Thoracic aorta (tissue), 2 donors: Measurements from ENCODE around the gene CMTM3. TPM values are rescaled to one million over a fixed set of nuclear protein-coding genes. Genes with fewer than 3 reads are reported as not detected.
"Not testable (repeated sequence)": the region's sequence is repeated elsewhere in the genome, so short reads cannot be mapped to it uniquely, and the experiment has no call there.

Experiments
- ATAC-seq: fragments of 150-250 bp; one replicate; pipeline ENCODE4 v1.8.0; 2017; ENCODE audit warnings: low read depth; ENCODE audit not compliant: insufficient number of reproducible peaks, low FRiP score
- DNase-seq: peaks from one replicate; pipeline ENCODE4 v3.0.0-alpha.2; 2020; ENCODE audit warnings: low spot score
- H3K27ac ChIP-seq, 2 donors: fragments of 200-600 bp; sonication (generic); 1 replicate in 1 of 2; 2 replicates in 1 of 2; pipeline ENCODE4 v1.5.1; 2016; ENCODE audit warnings: mild to moderate bottlenecking in 2 of 2, moderate library complexity in 2 of 2
- H3K27me3 ChIP-seq: fragments of 200-600 bp; sonication (generic); replicated peaks from 2 replicates; pipeline ENCODE4 v1.6.0; 2016; ENCODE audit warnings: mild to moderate bottlenecking; ENCODE audit not compliant: insufficient read depth
- H3K36me3 ChIP-seq: fragments of 200-600 bp; sonication (generic); one replicate; pipeline ENCODE4 v1.5.1; 2016
- H3K4me1 ChIP-seq, 2 donors: fragments of 200-600 bp; sonication (generic); 1 replicate in 1 of 2; 2 replicates in 1 of 2; pipeline versions ENCODE4 v1.5.1 to v1.6.0; 2016; ENCODE audit warnings: low read depth in 2 of 2, mild to moderate bottlenecking in 1 of 2; ENCODE audit not compliant: control insufficient read depth in 1 of 2
- H3K4me3 ChIP-seq: fragments of 200-600 bp; sonication (generic); 2 replicates; pipeline ENCODE4 v1.5.1; 2016; ENCODE audit warnings: mild to moderate bottlenecking
- H3K9me3 ChIP-seq: fragments of 200-600 bp; sonication (generic); 2 replicates; pipeline ENCODE4 v1.5.1; 2016
- total RNA-seq, 2 donors: library from RNA; depleted of rRNA; stranded (reverse); fragments of >200 nt; gene quantifications; one replicate each; pipeline versions ENCODE4 v1.1.0 to v1.2.3, GENCODE V29; 2016
- TF ChIP-seq, protein P1 (sequence below): fragments of 200-600 bp; sonication (generic); IDR thresholded peaks from one replicate; pipeline ENCODE4 v1.5.1; 2019; ENCODE audit warnings: antibody characterized with exemption

The CMTM3 gene
- total RNA-seq, 2 donors from 2014 or later: 16.6 to 20.7 TPM

DNA sequence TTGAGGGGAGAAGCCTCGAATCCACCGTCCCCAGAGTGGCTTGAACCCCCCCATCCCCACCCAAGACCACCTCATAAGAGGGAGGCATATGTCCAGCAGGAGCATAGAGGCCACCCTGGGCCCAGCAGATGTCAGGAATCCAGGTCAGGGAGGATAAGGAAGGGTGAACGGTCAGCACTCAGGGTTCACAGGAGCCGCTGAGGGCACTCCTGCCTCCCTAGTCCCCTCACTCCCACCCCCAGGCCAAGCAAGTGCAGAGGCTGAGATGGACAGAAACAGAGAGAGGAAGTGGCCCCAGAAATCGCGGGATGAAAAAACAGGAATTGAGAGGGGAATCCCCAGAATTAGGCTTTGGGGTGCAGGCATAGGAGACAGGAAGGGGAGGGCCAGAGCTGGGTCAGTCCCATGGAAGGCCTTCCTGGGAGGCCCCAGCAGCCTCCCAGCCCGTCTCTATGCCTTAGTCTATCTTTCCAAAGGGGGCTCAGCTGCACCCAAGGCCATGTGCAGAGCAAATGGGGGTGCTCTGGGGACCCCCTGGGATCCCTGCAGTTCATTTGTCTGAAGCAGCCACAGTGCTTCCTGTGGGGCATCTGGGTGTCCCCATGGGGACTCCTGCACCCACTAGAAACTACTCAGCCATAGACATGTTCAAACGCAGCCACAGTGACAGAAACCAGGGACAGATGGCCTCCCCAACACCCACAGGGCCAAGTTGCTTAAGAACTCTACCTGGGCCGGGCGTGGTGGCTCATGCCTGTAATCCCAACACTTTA, 1.7 kb downstream of the CMTM3 start:
- Histone ChIP-seq H3K9me3 (no peaks in the 10 kb centered on the region), H3K36me3 (peaks cover 12% of the 10 kb centered on the region), H3K27ac (peak overlapping the region; percentile 80 to 83), H3K27me3 (no peaks in the 10 kb centered on the region), H3K4me1 (peaks cover 9 to 25% of the 10 kb centered on the region in 2 donors), H3K4me3 (peak overlapping the region; percentile 90)
- TF ChIP-seq, protein P1, sequence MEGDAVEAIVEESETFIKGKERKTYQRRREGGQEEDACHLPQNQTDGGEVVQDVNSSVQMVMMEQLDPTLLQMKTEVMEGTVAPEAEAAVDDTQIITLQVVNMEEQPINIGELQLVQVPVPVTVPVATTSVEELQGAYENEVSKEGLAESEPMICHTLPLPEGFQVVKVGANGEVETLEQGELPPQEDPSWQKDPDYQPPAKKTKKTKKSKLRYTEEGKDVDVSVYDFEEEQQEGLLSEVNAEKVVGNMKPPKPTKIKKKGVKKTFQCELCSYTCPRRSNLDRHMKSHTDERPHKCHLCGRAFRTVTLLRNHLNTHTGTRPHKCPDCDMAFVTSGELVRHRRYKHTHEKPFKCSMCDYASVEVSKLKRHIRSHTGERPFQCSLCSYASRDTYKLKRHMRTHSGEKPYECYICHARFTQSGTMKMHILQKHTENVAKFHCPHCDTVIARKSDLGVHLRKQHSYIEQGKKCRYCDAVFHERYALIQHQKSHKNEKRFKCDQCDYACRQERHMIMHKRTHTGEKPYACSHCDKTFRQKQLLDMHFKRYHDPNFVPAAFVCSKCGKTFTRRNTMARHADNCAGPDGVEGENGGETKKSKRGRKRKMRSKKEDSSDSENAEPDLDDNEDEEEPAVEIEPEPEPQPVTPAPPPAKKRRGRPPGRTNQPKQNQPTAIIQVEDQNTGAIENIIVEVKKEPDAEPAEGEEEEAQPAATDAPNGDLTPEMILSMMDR: no peak
- ATAC-seq (no peak), DNase-seq (no peak)

DNA sequence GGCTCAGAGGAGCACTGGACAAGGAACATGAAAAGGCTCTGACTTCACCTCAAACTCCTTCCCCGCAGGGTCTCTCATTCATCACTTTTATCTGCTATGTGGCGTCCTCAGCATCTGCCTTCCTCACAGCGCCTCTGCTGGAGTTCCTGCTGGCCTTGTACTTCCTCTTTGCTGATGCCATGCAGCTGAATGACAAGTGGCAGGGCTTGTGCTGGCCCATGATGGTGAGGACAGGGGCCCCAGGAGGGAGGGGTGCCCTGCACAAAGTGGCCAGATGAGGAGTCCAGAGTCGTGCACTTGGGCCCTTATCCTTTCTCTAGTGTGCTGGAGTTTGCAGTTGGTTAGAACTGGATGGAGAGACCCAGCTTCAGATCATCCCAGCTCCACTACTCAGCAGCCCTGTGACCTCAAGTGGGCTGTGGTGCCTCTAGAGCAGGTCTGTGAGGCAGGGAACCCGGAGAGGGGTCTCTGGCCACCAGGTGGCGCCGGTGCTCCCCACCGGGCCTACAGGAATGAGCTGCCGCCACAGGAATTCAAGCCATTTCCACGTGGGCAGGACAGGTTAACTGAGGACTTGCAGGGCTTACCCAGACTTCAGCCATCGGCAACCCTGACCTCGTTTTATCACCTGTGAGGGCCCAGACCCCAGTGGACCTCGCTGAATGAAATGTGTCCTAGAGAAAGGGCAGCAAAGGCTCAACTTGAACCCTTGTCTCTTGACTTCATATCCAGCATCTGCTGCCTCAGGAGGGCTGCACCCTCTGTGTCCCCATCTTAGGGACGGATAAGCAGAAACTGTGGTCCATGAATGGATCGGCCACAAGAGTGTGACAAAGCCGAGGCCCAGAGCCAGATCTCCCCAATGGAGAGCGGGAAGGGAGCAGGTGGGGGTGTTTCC, 4.0 kb downstream of the CMTM3 start:
- DNase-seq (peak; percentile 51), ATAC-seq (peak; percentile 57)
- Histone ChIP-seq H3K4me1 (peaks cover 9 to 25% of the 10 kb centered on the region in 2 donors), H3K27ac (no peak overlapping the region), H3K36me3 (peaks cover 14% of the 10 kb centered on the region), H3K9me3 (no peaks in the 10 kb centered on the region), H3K4me3 (no peak overlapping the region), H3K27me3 (no peaks in the 10 kb centered on the region)
- TF ChIP-seq, protein P1: peak; percentile 91

DNA sequence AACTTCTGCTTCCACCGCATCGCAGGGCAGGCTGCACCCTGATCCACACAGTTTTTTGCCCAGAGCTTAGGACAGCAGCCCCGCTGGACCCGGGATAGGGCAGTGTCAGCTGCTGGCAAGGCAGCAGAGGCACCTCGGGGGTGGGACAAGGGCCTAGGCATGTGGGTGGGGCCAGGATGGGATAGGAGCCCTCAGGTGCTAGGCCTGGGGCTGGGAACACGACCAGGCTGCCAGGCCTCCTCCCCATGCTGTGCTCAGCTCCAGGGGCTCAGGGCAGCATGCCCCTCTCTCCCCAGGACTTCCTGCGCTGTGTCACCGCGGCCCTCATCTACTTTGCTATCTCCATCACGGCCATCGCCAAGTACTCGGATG, 4.6 kb downstream of the CMTM3 start:
- ATAC-seq: no peak
- H3K4me3 ChIP-seq: no peak overlapping the region
- H3K27me3 ChIP-seq: no peaks in the 10 kb centered on the region
- peaks cover 14% of the 10 kb centered on the region for H3K36me3 ChIP-seq
- no peaks in the 10 kb centered on the region for H3K9me3 ChIP-seq
- no peak for DNase-seq
- TF ChIP-seq, protein P1: no peak
- peaks cover 9 to 18% of the 10 kb centered on the region in 2 donors for H3K4me1 ChIP-seq
- no peak overlapping the region for H3K27ac ChIP-seq

DNA sequence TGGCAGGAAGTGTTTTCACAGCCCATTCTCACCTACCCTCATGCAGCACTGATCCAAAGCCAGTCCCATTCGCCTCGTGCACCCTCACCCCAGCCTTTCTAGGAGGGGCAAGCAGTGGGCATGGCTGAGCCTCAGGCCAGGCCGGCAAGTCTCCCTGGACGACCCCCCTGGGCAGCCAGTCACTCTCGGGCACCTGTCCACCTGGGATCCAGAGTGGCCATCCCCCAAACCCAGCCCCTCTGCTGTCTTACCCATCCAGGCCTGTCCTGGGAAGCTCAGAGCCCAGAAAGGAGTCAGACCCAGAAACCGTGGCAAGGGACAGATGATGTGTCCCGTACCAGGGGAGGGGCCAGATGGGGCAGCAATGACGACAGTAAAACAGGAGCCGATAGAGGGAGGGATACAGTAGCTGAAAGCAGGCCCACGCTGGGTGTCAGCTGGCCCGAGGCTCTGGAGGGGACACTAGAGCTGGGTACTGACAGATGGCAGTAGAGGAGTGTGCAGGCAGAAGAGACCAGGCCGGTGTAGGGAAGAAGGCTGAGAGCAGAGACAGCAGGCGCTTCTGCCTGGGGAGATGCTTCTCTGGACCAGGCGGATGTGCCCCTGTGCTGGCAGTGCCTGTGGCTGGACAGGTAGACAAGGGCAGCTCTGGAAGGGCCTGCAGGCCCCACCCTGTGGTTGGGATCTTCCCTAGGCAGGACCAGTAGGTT, 5.8 kb downstream of the CMTM3 start:
- peaks cover 14% of the 10 kb centered on the region for H3K36me3 ChIP-seq
- no peak for ATAC-seq
- TF ChIP-seq, protein P1: no peak

DNA sequence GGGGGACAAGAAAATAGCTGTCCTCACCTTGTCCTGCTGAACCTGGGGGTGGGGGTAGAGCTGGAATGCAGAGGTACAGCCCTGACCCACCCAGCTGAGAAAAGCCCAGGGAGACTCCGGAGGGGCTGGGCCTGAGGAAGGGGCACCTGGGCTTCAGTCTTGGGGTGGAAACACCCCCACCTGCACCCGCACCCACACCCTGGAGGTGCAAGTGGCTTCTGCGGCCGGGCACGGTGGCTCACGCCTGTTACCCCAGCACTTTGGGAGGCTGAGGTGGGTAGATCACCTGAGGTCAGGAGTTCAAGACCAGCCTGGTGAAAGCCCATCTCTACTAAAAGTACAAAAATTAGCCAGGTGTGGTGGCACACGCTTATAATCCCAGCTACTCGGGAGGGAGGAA, 7.4 kb downstream of the CMTM3 start:
- Histone ChIP-seq H3K36me3 (peaks cover 14% of the 10 kb centered on the region), H3K4me1 (peaks cover 9 to 12% of the 10 kb centered on the region in 2 donors)
- H3K9me3 ChIP-seq, H3K27me3 ChIP-seq, H3K27ac ChIP-seq, DNase-seq, ATAC-seq, H3K4me3 ChIP-seq: not testable (repeated sequence)

More for the DNA sequence above, 5.8 kb downstream of the CMTM3 start:
- H3K9me3 ChIP-seq: no peaks in the 10 kb centered on the region
- no peak overlapping the region for H3K27ac ChIP-seq
- H3K27me3 ChIP-seq: no peaks in the 10 kb centered on the region
- DNase-seq: no peak
- H3K4me3 ChIP-seq: no peak overlapping the region
- peaks cover 9 to 17% of the 10 kb centered on the region in 2 donors for H3K4me1 ChIP-seq
